GM19395 (cell line): Measurements from ENCODE around the gene IDH3G.
"Not testable (repeated sequence)": the region's sequence is repeated elsewhere in the genome, so short reads cannot be mapped to it uniquely, and the experiment has no call there.

ENCODE experiments used
- ATAC-seq: cut with Tn5 transposase; IDR thresholded peaks from one replicate; pipeline ENCODE4 v1.9.1; 2021; ENCODE audit warnings: mild to moderate bottlenecking, moderate library complexity; ENCODE audit not compliant: unreplicated experiment

IDH3G gene

DNA sequence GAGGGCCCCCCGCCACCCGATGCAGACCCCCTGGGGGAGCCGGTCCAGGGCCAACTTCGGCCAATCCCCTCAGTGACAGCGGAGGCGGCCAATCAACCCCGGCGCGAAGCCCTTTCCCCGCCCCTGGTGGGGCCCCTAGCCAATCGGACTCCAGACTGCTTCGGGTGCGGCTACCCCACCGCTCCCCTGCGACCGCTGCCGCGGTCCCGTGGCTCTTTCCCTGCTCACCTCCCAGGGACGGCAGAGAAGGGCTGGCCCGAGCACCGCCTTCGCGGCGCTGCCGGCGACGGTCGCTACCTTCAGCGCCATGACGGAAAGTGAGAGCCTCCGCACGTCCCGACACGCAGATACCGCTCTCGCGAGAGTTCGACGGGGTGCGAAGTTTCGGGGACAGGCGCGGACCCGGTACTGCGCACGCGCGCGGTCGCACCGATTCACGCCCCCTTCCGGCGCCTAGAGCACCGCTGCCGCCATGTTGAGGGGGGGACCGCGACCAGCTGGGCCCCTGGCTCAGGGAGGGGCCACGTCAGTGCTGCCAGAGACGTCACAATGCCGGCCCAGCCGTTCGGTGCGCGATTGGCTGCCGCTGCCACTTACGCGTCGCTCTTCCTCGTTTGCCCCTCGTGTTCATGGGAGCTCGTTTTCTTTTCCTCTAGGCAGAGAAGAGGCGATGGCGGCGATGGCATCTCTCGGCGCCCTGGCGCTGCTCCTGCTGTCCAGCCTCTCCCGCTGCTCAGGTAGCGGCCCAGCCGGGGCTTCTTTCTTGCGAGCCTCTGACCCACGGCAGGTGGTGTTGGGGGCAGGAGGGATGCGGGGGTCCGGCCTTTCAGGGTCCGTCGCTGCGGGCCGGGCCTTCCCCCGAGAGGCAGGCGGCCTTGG is at the start of gene IDH3G, which contains the start of gene SSR4:
Gene IDH3G (minus strand): TSS at position 358 of the 879 bp plus-strand sequence. CDS start 49 bp downstream, at position 309.
Gene SSR4 (plus strand): TSS at position 651 of the 879 bp plus-strand sequence. CDS start 20 bp downstream, at position 671.
- ATAC-seq, result peak; percentile 88

DNA sequence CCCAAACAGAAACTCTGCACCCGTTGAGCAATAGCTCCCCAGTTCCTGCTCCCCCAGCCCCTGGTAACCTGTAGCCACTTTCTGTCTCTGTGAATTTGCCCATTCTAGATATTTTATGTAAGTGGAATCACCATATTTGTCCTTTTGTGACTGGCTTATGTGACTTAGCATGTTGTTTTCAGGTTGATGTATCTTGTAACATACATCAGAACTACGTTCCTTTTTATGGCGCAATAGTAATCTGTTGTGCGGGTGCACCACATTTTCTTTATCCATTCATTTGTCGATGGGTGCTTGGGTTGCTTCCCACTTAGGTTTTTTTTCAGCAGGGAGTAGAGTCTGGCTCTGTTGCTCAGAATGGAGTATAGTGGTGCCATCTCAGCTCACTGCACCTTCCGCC is 42.7 kb upstream of the IDH3G start:
- ATAC-seq, result no peak

DNA sequence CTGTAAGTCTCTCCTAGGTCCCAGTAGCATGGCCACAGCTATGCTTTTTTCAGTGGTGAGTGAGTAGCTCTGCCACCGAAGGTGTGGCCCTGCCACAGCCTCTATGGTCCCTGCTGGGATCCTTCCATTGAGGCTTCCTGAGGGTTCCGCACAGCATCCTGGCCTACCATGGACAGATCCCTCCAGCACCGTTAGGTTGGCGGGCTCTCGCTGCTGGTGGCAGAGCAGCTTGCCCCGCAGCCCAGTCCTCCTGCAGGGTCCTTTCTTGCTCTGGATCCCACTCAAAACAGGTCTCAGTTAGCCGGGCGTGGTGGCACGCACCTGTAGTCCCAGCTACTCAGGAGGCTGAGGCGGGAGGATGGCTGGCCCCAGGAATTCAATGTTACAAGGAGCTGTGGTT is 38.6 kb upstream of the IDH3G start:
- no peak for ATAC-seq

DNA sequence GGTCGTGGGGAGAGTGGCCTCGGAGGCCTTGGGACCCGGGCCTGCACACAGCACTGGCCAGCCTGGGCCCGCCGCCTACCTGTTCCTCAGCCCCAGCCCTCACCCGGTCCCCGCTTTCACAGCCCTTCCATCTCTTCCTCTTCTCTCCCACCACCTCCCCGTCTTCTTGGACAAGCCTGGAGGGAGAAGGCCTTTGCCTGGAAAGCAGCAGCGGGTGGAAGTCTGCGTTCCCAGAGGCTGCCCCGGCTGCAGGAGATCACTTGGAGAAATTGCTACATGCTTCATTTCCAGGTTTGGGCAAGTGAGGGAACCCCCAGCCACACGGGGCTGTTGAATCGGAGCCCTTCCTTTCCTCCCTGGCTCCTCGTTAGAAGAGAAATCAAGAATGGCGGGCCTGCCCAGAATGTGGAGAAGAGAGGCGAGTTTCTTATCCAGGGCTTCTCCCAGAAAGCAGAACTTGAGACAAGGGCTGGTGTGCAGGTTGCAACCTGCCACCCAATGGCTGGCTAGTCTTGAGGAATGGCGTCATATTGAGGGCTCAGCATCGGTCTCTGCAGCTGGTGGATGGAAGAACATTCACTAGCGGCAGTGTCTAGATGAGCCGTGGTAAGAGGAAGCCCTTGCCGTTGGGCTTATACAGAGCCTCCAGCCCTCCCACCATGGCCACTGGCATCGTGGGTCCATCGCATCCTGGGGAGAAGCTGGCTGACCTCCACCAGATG is 37.4 kb upstream of the IDH3G start:
- no peak for ATAC-seq

DNA sequence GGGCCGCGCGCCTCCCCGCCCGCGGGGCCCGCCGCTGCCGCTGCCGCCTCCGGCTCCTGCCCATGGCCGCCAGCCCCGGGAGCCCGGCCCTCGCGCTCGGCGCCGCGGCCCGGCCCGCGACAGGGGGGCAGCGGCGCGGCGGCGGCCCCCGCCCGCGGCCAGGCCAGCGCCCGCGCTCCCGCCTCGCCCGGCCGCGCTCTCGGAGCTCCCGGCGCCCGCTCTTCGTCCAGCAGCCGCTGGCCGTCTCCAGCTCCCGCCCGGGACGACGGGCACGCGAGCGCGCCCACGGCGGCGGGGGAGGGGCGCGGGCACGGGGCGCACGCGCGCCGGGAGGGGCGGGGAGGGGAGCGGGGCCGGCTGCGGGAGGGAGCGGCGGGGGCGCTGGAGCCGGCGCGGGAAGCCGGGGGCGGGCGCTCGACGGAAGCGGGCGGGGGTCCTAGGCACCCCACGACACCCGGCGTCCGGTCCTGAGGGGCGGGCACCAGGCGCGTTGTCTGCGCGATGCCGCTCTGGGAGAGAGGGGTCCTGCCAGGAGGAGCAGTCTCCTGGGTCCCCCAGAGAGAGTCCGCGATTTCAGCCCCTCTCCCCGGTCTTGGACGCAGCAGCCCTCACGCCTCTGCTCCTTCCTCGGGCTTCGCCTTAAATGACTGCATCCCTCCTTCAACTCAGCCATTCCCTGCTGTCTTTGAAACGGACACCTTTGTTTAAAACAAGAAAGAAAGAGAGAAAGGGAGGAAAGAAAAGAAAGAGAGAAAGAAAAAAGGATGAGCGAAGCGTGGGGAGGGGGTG is 36.7 kb upstream of the IDH3G start:
- no peak for ATAC-seq

DNA sequence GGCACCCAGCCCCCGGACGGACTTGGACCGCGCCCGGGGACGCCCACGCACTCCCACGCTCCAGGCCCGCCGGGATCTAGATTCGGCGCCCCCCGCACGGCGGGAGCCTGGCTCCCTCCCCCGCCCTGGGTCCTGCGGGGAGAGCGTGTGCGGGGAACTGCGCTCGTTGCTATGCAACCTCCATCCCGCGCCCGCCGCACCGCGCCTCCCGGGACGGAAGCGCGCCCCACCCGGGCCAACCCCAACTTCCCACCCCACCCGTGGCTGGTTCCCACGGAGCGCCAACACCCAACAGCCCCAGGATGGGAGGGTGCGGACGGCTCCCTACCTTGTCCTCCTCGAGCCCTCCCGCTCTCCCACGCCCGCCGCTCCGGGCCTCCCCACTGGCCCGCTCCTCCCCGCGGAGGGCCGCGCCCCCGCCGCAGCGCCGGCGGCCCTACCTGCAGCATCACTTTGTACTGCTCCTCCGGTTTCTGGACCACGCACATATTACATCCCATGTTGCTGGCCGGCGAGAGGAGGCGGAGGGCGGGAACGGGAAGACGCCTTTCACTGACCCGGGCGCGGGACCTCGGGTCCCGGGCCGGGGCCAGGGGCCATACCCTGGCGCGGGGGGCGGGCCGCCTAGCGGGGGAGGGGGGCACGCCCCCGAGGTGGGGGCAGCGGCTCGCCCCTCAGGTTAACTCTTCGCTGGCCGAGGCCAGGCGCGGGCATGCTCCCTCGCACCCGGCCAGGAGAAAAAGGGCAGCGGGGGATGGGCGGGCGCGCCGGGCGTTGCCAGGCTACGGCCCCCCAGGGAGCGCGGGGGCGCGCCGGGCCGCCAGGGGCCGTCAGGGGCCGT is 35.8 kb upstream of the IDH3G start, which contains the start of gene PDZD4:
Gene PDZD4 (minus strand): TSS at position 746 of the 841 bp plus-strand sequence. CDS start 246 bp downstream, at position 500.
- ATAC-seq, result no peak

DNA sequence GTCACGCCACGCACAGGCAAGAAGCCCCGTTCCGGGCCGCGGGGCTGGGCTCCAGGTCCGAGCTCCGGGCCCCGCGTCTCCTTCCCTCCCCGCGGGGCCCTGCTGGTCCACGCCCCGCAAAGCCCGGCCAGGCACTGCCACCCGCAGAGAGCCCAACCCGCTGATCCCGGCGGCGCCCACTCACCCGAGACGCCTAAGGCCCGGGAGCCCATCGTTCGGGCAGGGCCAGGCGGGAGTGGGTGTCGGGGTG is 35.3 kb upstream of the IDH3G start:
- no peak for ATAC-seq

GRCh38 chrX:153828723-153829548 is 34.8 kb upstream of the IDH3G start:
- no peak for ATAC-seq

GRCh38 chrX:153828308-153828707 is 34.1 kb upstream of the IDH3G start:
- ATAC-seq, result no peak

DNA sequence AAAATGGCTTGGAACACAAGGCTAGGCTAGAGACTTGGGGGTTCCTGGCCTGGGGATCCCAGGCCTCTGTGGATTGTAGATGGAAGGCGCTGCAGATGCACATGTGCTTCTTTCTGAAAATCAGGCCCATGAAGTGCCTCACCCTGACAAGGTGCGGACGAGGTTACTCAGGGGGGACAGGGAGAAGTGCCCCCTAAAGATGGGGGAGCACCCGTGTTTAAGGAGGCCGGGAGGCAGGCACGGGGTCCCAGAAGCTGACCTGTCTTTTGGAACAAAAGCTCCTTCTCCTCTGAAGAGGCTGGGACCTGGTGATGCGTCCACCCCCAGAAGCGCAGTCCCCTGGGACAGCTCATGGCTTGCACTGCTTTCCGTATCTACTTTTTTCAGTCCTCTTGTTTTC is 33.7 kb upstream of the IDH3G start:
- ATAC-seq, result no peak

DNA sequence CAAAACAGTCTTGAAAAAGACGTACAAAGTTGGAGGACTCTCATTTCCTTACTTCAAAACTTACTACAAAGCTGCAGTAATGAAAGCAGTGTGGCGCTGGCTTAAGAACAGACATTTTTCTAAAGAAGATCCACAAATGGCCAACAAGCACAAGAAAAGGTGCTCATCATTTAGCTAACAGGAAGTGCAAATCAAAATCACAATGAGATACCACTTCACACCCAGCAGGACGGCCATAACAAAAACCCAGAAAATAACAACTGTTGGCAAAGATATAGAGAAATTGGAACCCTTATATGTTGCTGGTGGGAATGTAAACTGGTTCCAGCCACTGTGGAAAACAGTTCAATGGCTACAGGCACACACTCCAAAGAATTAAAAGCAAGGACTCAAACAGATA is 32.8 kb upstream of the IDH3G start:
- ATAC-seq, result no peak

DNA sequence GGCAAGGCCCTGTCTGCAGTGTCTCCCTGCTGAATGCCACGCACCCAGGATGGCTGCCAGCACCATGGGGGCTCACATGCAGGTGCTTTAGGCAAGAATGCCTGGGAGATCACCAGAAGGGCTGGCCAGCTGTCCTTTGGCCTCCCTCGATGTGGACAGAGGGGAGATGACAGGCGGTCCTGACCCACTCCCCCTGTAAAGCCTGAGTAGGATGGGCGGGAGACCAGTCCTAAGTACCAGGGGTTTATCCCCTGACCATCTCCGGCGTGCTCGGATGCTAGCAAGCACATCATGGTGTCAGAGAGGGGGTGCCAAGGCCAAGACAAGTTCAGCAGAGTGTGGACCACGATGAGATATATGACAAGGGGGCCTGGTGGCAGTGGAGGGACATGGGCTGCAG is 30.9 kb upstream of the IDH3G start:
- ATAC-seq, result no peak

GRCh38 chrX:153824348-153824747 is 30.2 kb upstream of the IDH3G start:
- ATAC-seq, result no peak

GRCh38 chrX:153821066-153821465 is 26.9 kb upstream of the IDH3G start:
- ATAC-seq, result no peak

DNA sequence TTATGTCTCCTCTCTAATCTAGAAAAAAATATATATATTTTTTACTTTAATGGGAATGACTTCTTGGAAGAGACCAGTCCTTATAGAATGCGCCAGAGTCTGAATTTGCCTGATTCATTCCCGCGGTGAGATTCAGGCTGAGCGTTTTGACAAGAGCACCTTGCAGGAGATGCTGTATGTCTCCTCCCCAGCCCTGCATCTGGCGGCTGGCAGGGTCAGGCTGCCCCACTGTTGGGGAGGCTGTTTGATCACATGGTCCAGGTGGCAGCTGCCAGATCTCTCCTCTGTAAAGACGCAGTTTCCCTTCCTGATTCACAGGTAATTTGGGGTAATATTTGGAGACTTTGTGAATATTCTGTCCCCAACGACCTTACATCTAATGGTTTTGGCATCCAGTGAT is 26.4 kb upstream of the IDH3G start:
- ATAC-seq, result no peak

DNA sequence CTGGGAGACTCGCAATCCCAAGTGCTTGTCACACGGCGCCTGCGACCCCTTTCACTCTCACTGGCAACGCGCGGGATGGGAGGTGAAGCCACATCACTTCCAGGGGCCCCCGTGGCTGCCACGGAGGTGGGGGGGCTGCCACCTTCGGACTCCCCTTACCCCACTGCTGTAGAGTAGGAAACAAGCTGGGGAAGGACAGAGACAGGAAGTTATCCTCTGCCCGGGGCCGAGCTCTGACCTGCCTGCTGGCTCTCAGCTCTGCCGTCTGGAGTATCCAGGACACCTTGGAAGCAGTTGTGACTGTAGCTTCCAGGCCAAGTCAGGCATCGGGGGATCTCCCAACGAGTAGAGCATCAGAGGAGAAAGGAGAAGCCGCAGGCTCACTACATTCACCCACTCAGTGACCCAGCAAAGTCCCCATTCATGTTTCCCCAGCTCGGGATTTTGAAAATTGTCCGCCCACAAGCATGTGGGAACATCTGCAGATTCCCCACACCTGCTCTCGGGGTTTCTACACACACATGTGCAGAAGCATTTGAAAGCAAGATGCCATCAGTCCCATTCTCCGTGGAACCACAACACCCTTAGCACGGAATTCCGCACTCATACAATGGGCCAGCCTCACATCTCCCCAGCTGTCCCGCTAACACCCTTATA is 25.3 kb upstream of the IDH3G start:
- ATAC-seq, result no peak

DNA sequence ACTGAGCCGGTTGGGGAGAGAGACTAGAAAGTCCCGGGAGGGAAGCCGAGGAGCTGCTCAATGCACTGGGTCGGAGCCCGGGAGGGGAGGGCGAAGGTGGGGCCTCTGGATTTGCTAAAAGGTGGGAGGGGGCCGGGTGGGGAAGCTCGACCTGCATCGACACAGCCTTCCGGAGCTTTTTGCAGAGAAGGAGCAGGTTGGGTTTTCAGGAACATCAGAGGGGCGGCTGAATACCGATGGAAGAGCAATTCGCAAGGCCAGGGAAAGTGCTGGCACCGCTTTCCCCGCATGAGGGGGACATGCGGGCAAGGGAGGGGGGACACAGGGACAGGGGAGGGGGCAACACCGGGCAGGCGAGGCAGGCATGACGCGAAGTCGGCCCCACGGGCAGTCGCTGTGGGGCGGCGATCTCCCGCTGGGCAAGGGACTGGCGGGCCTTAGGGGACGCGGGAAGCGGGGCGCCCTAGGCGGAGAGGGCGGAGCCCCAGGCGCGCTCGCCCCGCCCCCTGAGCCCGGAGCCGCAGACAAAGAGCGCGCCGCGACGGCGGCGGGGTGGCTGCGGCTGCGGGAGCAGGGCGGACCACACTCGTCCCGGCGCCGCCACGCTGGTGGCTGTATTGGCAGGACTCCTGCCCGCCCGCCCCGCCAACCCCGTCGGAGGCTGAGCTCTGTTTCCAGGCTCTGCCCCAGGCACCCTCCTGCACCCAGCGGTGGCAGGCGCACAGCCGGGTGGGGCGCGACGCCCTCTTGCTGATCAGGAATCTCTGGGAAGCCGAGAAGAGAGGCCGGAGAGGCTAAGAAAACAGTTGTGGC is 24.6 kb upstream of the IDH3G start:
- ATAC-seq, result no peak

GRCh38 chrX:153818064-153818463 is 23.9 kb upstream of the IDH3G start:
- not testable (repeated sequence) for ATAC-seq
